CD4-positive, alpha-beta T cell (primary cell): ENCODE results near the gene ZNF281. TPM values are rescaled to one million over a fixed set of nuclear protein-coding genes. Genes with fewer than 3 reads are reported as not detected.

Experiments
- ATAC-seq: fragments of 200-7000 bp; cut with Tn5 transposase; one replicate; pipeline ENCODE4 v1.10.0; 2022; ENCODE audit warnings: mild to moderate bottlenecking; ENCODE audit not compliant: poor library complexity
- CTCF ChIA-PET: fragments of 350-600 bp; sonication (Branson Sonifier 250); formaldehyde crosslinking; loops from one replicate; lab custom pipeline; 2021; ENCODE audit warnings: antibody characterized with exemption, inconsistent platforms; lab: Charles Lee
- POLR2A ChIA-PET: fragments of 350-600 bp; sonication (Branson Sonifier 250); formaldehyde crosslinking; loops from one replicate; lab custom pipeline; 2021; ENCODE audit warnings: antibody characterized with exemption, inconsistent platforms; lab: Charles Lee
- DNase-seq, 14 experiments: peaks; one replicate each; pipeline ENCODE4 v3.0.0-alpha.2; 2013 to 2020; ENCODE audit warnings: mixed read lengths in 2 of 14
- H3K27ac ChIP-seq, 2 donors: one replicate each; pipeline versions ENCODE4 v1.5.1 to v1.7.0; 2013; ENCODE audit warnings: low read length in 2 of 2, low read depth in 1 of 2, mild to moderate bottlenecking in 1 of 2
- H3K27me3 ChIP-seq, 2 experiments: 1 replicate in 1 of 2; 2 replicates in 1 of 2; pipeline versions ENCODE4 v1.6.1 to v1.7.0; 2013; ENCODE audit warnings: low read length in 2 of 2, control low read depth in 1 of 2, mild to moderate bottlenecking in 1 of 2, moderate library complexity in 1 of 2; ENCODE audit not compliant: insufficient read depth in 2 of 2, control insufficient read depth in 1 of 2
- H3K36me3 ChIP-seq: one replicate; pipeline ENCODE4 v1.6.1; 2013; ENCODE audit warnings: low read length, control low read depth; ENCODE audit not compliant: insufficient read depth
- H3K4me1 ChIP-seq: one replicate; pipeline ENCODE4 v1.6.1; 2013; ENCODE audit warnings: low read length, control low read depth; ENCODE audit not compliant: insufficient read depth
- H3K4me3 ChIP-seq: one replicate; pipeline ENCODE4 v1.5.1; 2013; ENCODE audit warnings: mild to moderate bottlenecking, low read length, moderate library complexity
- H3K9me3 ChIP-seq, 2 experiments: 1 replicate in 1 of 2; 2 replicates in 1 of 2; pipeline versions ENCODE4 v1.6.1 to v1.7.0; 2013; ENCODE audit warnings: low read length in 2 of 2, mild to moderate bottlenecking in 2 of 2, control low read depth in 1 of 2, moderate library complexity in 1 of 2; ENCODE audit not compliant: control insufficient read depth in 1 of 2, insufficient read depth in 1 of 2
- H3K27ac Mint-ChIP-seq: one replicate; pipeline ENCODE4 v1.8.0; 2020; ENCODE audit warnings: mixed read lengths
- H3K27me3 Mint-ChIP-seq: one replicate; pipeline ENCODE4 v1.8.0; 2021; ENCODE audit warnings: mixed read lengths
- H3K36me3 Mint-ChIP-seq: one replicate; pipeline ENCODE4 v1.8.0; 2021; ENCODE audit warnings: low read depth, mixed read lengths
- H3K4me1 Mint-ChIP-seq: one replicate; pipeline ENCODE4 v1.8.0; 2021; ENCODE audit warnings: low read depth, mixed read lengths
- H3K4me3 Mint-ChIP-seq: one replicate; pipeline ENCODE4 v1.8.0; 2020; ENCODE audit warnings: mild to moderate bottlenecking, mixed read lengths
- H3K9me3 Mint-ChIP-seq: one replicate; pipeline ENCODE4 v1.8.0; 2020; ENCODE audit warnings: mixed read lengths
- intact Hi-C, 2 experiments: fragments of 100-400 bp; cut with DNase I in 1 of 2; cut with micrococcal nuclease in 1 of 2; formaldehyde crosslinking; loops; one replicate each; pipeline versions ENCODE4 v1.15.1 to v1.9.0; 2023 to 2025; cut with DNase I, micrococcal nuclease
- total RNA-seq, 174 experiments: library from RNA in 2 of 174; stranded (reverse) in 2 of 174; gene quantifications; one replicate each; pipeline ENCODE4 v1.2.3 and lab custom pipeline; 2021 to 2026
- TF ChIP-seq, protein P1 (sequence below): fragments of 200-600 bp; IDR thresholded peaks from one replicate; pipeline ENCODE4 v1.8.0; 2022; ENCODE audit warnings: antibody characterized with exemption, mild to moderate bottlenecking

The ZNF281 gene
- total RNA-seq, 2 experiments from 2014 or later: 27.6 to 29.3 TPM

DNA sequence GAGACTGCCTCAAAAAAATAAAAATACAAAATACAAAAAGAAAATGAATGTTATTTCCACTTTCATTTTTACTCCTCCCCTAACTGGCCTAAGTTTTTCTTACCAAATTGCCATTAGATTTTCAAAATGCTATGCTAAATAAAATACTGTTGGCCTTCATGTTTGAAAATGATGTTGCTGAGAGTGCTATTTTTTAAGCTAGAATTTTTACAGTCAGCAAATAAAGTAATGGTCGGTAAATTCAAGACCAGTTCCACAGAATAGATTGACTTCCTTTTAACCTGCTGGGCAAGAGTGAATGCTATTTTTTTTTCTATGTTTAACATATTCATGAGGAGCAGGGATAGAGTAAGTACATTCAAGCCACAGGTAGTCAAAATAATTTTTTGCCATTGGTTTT, 31.7 kb downstream of the ZNF281 start:
- ChIA-PET CTCF (no interaction called here), POLR2A (no interaction called here)
- no peaks in the 10 kb centered on the region for H3K4me1 Mint-ChIP-seq
- H3K9me3 ChIP-seq: no peaks in the 10 kb centered on the region
- no peaks in the 10 kb centered on the region for H3K4me1 ChIP-seq
- no peak for DNase-seq
- no peaks in the 10 kb centered on the region for H3K36me3 ChIP-seq
- H3K27me3 ChIP-seq: no peaks in the 10 kb centered on the region
- intact Hi-C loops: no loop called here
- no peaks in the 10 kb centered on the region for H3K36me3 Mint-ChIP-seq
- no peak overlapping the region for H3K4me3 Mint-ChIP-seq
- ATAC-seq: no peak
- H3K27ac ChIP-seq: no peak overlapping the region
- TF ChIP-seq, protein P1, sequence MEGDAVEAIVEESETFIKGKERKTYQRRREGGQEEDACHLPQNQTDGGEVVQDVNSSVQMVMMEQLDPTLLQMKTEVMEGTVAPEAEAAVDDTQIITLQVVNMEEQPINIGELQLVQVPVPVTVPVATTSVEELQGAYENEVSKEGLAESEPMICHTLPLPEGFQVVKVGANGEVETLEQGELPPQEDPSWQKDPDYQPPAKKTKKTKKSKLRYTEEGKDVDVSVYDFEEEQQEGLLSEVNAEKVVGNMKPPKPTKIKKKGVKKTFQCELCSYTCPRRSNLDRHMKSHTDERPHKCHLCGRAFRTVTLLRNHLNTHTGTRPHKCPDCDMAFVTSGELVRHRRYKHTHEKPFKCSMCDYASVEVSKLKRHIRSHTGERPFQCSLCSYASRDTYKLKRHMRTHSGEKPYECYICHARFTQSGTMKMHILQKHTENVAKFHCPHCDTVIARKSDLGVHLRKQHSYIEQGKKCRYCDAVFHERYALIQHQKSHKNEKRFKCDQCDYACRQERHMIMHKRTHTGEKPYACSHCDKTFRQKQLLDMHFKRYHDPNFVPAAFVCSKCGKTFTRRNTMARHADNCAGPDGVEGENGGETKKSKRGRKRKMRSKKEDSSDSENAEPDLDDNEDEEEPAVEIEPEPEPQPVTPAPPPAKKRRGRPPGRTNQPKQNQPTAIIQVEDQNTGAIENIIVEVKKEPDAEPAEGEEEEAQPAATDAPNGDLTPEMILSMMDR: no peak
- H3K4me3 ChIP-seq: no peak overlapping the region
- H3K27me3 Mint-ChIP-seq: no peaks in the 10 kb centered on the region
- H3K9me3 Mint-ChIP-seq: no peaks in the 10 kb centered on the region
- no peak overlapping the region for H3K27ac Mint-ChIP-seq

DNA sequence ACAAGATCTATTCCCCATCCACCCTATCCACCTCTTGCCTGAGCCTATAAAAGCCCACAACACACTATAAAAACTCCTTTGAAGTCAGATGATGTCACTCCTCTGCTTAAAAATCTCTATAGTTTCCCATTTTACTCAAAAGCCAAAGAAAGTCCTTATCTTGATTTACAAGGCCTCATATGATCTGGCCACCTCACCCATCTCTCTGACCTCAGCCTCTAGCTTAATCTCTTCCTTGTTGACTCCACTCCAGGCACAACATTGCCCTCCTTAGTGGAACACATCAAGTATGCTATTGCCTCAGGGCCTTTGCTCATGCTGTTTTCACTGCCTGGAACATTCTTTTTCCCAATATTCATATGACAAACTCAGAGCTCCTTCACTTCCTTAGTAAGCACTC, 33.3 kb downstream of the ZNF281 start:
- Histone ChIP-seq H3K27ac (no peak overlapping the region), H3K4me1 (no peaks in the 10 kb centered on the region), H3K27me3 (no peaks in the 10 kb centered on the region), H3K9me3 (no peaks in the 10 kb centered on the region), H3K4me3 (no peak overlapping the region), H3K36me3 (no peaks in the 10 kb centered on the region)
- H3K27me3 Mint-ChIP-seq: no peaks in the 10 kb centered on the region
- ATAC-seq: no peak
- H3K4me1 Mint-ChIP-seq: no peaks in the 10 kb centered on the region
- no peaks in the 10 kb centered on the region for H3K9me3 Mint-ChIP-seq
- H3K36me3 Mint-ChIP-seq: no peaks in the 10 kb centered on the region
- ChIA-PET CTCF (no interaction called here), POLR2A (no interaction called here)
- intact Hi-C loops: no loop called here
- DNase-seq: no peak
- no peak overlapping the region for H3K4me3 Mint-ChIP-seq
- no peak overlapping the region for H3K27ac Mint-ChIP-seq
- TF ChIP-seq, protein P1: no peak

DNA sequence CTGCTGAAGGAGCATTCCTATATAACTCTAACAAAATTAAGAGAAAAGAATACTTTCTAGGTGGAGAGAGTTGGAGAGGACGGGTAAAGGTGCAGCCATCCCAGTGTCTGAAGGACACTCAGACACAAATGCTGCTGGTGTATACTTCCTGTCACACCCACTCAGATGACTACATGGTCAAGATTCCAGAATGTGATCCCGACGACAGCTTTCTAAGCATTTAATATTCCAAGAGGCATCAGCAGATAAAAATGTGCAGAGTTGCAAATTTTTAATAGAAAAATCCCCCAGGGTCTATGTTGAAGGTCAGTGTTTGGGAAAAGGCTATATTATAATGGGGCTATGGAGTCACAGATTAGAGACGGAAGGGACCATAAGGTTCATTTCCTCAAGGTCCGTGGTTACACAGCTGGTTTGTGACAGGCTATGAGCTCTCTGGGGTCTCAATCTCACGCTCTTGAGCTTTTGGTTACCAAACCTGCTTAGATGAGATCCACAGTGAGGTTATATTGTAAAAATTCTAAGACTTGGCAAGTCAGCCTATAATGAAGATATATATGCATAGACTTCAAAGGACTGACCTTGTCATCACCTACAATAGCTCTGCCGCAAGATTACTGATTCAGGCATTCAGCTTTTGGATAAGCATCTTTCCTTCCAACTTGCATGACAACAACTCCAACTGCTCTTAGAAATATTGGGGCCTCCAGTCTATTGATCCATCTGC, 35.1 kb downstream of the ZNF281 start:
- ChIA-PET CTCF (no interaction called here), POLR2A (no interaction called here)
- Histone ChIP-seq H3K4me3 (no peak overlapping the region), H3K9me3 (no peaks in the 10 kb centered on the region), H3K4me1 (no peaks in the 10 kb centered on the region), H3K27me3 (no peaks in the 10 kb centered on the region), H3K27ac (no peak overlapping the region), H3K36me3 (no peaks in the 10 kb centered on the region)
- Mint-ChIP-seq H3K4me1 (no peaks in the 10 kb centered on the region), H3K4me3 (no peak overlapping the region), H3K27ac (no peak overlapping the region), H3K36me3 (no peaks in the 10 kb centered on the region), H3K27me3 (no peaks in the 10 kb centered on the region), H3K9me3 (no peaks in the 10 kb centered on the region)
- ATAC-seq (no peak), DNase-seq (no peak)
- intact Hi-C loops: no loop called here
- TF ChIP-seq, protein P1: no peak
